K562 (cell line): Measurements from ENCODE around the gene NUP210. TPM values are rescaled to one million over a fixed set of nuclear protein-coding genes. Genes with fewer than 3 reads are reported as not detected.
A peak's percentile ranks its signal among the peaks of the same experiment; 100 is the strongest.

ENCODE experiments used
- ATAC-seq: fragments of 200-7000 bp; cut with Tn5 transposase; 3 replicates; pipeline ENCODE4 v1.9.1; 2020; ENCODE audit warnings: moderate library complexity
- BruUV-seq: library from RNA; stranded (reverse); fragments of 400-500 nt; replicated peaks from 2 replicates; lab custom pipeline; 2021; lab: Mats Ljungman, UMichigan
- CTCF ChIA-PET: fragments of 300-600 bp; formaldehyde crosslinking; extraction: SDS; loops from one replicate; lab custom pipeline; 2021; ENCODE audit warnings: low intra/inter-chr PET ratio; lab: Yijun Ruan, JAX
- POLR2A ChIA-PET: fragments of 300-600, 350-650 bp; sonication (Branson Sonifier 250); formaldehyde crosslinking; extraction: SDS; loops from one replicate; lab custom pipeline; 2021; ENCODE audit warnings: antibody characterized with exemption, inconsistent platforms; lab: Yijun Ruan, JAX
- DNase-seq, 4 experiments: peaks; one replicate each; pipeline versions ENCODE4 v3.0.0 to v3.0.0-alpha.2; 2011 to 2018; ENCODE audit warnings: low spot score in 3 of 4, mixed read lengths in 3 of 4; ENCODE audit errors: extremely low read depth in 1 of 4
- FAIRE-seq: peaks from 2 replicates; lab custom pipeline; 2011; peaks lifted over from hg19 to GRCh38; lab: Jason Lieb, UNC
- H2AFZ ChIP-seq: 2 replicates; pipeline ENCODE4 v1.6.0; 2011; ENCODE audit warnings: low read depth, low read length, control low read depth, inconsistent platforms
- H3K27ac ChIP-seq: fragments of 200-600 bp; 3 replicates; pipeline ENCODE4 v1.8.0; 2011; ENCODE audit warnings: low read depth, mild to moderate bottlenecking, control low read depth, inconsistent platforms, low read length, moderate library complexity, mixed read lengths; ENCODE audit errors: extremely low read depth
- H3K27me3 ChIP-seq, 2 experiments: fragments of 300-600 bp in 1 of 2; 2 replicates in 1 of 2; 3 replicates in 1 of 2; pipeline versions ENCODE4 v1.6.0 to v1.8.0; 2011; ENCODE audit warnings: inconsistent platforms in 2 of 2, low read length in 2 of 2, mild to moderate bottlenecking in 1 of 2, mixed read lengths in 1 of 2, moderate library complexity in 1 of 2; ENCODE audit not compliant: control insufficient read depth in 2 of 2, insufficient read depth in 2 of 2
- H3K36me3 ChIP-seq: fragments of 300-600 bp; 3 replicates; pipeline ENCODE4 v1.8.0; 2011; ENCODE audit warnings: mild to moderate bottlenecking, low read length, inconsistent platforms; ENCODE audit not compliant: control insufficient read depth, insufficient read depth
- H3K4me1 ChIP-seq, 2 experiments: fragments of 200-600 bp in 1 of 2; replicated peaks in 1 of 2; 2 replicates in 1 of 2; 3 replicates in 1 of 2; pipeline versions ENCODE4 v1.5.1 to v1.8.0; 2011; ENCODE audit warnings: inconsistent platforms in 2 of 2, low read length in 2 of 2, mild to moderate bottlenecking in 1 of 2, mixed read lengths in 1 of 2, moderate library complexity in 1 of 2; ENCODE audit not compliant: control insufficient read depth in 2 of 2, insufficient read depth in 2 of 2
- H3K4me2 ChIP-seq: 2 replicates; pipeline ENCODE4 v1.6.1; 2011; ENCODE audit warnings: low read length, control low read depth, inconsistent platforms, mixed read lengths; ENCODE audit not compliant: insufficient read depth
- H3K4me3 ChIP-seq: fragments of 200-600 bp; sonication (generic), shearing (Covaris generic); 2 replicates; pipeline ENCODE4 v1.5.1; 2016; ENCODE audit warnings: control low read depth, inconsistent platforms
- H3K79me2 ChIP-seq: fragments of 200-600 bp; 3 replicates; pipeline ENCODE4 v1.8.0; 2011; ENCODE audit warnings: low read length, inconsistent platforms; ENCODE audit not compliant: control insufficient read depth, insufficient read depth
- H3K9ac ChIP-seq, 2 experiments: 2 replicates each; pipeline versions ENCODE4 v1.6.0 to v1.6.1; 2011; ENCODE audit warnings: low read depth in 2 of 2, low read length in 2 of 2, control low read depth in 1 of 2, inconsistent platforms in 1 of 2, mild to moderate bottlenecking in 1 of 2, mixed read lengths in 1 of 2; ENCODE audit not compliant: insufficient read depth in 1 of 2
- H3K9me1 ChIP-seq: one replicate; pipeline ENCODE4 v1.6.0; 2011; ENCODE audit warnings: inconsistent platforms, mild to moderate bottlenecking, low read length, moderate library complexity; ENCODE audit not compliant: control insufficient read depth, insufficient read depth
- H3K9me3 ChIP-seq: replicated peaks from 2 replicates; pipeline ENCODE4 v1.5.1; 2011; ENCODE audit warnings: low read depth, low read length, inconsistent platforms; ENCODE audit not compliant: control insufficient read depth, insufficient read depth
- H4K20me1 ChIP-seq: replicated peaks from 2 replicates; pipeline ENCODE4 v1.6.1; 2011; ENCODE audit warnings: low read length, inconsistent platforms, mixed read lengths; ENCODE audit not compliant: control insufficient read depth, insufficient read depth
- FOSL1 ChIP-seq: fragments of 200-800 bp; sonication (Bioruptor generic); conservative IDR thresholded peaks from 2 replicates; pipeline ENCODE4 v1.6.1; 2016; ENCODE audit warnings: missing genetic modification characterization, missing compliant biosample characterization
- POLR2G ChIP-seq: fragments of 200-400 bp; formaldehyde crosslinking; IDR thresholded peaks from 2 replicates; pipeline ENCODE4 v1.6.1; 2017; ENCODE audit warnings: low read depth, mild to moderate bottlenecking, antibody characterized with exemption, low read length, moderate library complexity
- PTBP1 ChIP-seq: fragments of 200-400 bp; formaldehyde crosslinking; IDR thresholded peaks from 2 replicates; pipeline ENCODE4 v1.6.1; 2017; ENCODE audit warnings: low read depth, low read length
- WGBS: fragments of 100-300 bp; shearing (Covaris generic); methylation state at CpG from one replicate; pipeline ENCODE4 v1.1.6; 2016; ENCODE audit warnings: low coverage, mixed read lengths; ENCODE audit not compliant: insufficient coverage; ENCODE audit errors: missing lambda C conversion rate; 5-methylcytosine and 5-hydroxymethylcytosine counted together
- in situ Hi-C: fragments of 300-500 bp; cut with MboI; formaldehyde crosslinking; loops from 4 replicates; pipeline ENCODE4 v1.15.0; 2018; ENCODE audit warnings: inconsistent platforms, mixed read lengths
- intact Hi-C: fragments of 100-400 bp; cut with micrococcal nuclease; formaldehyde crosslinking; loops from 2 replicates; pipeline ENCODE4 v1.14.2; 2022
- polyA plus RNA-seq, 8 experiments: library from polyadenylated mRNA; depleted of rRNA in 4 of 8; stranded (reverse) in 5 of 8; unstranded in 3 of 8; fragments of >200 nt; fragmentation: Nextera tagmentation in 2 of 8; fragmentation: Illumina TruSeq in 1 of 8; extraction: Ambion mirVana in 2 of 8; extraction: Trizol in 1 of 8; gene quantifications; 2 replicates each; pipeline versions ENCODE4 v1.2.1 to v1.2.3, GENCODE V29; 2011 to 2014; ENCODE audit warnings: inconsistent platforms in 1 of 8, missing spikeins in 1 of 8
- total RNA-seq, 7 experiments: library from RNA; depleted of rRNA in 6 of 7; stranded (reverse); fragments of >200 nt in 6 of 7; fragmentation: Illumina TruSeq in 2 of 7; extraction: Trizol in 2 of 7; gene quantifications; 2 replicates each; pipeline versions ENCODE4 v1.2.1 to v1.2.3, GENCODE V29; 2011 to 2021; ENCODE audit warnings: low replicate concordance in 1 of 7
- TF ChIP-seq, protein P1 (sequence below): fragments of 450-650 bp; IDR thresholded peaks from 2 replicates; pipeline ENCODE4 v1.6.1; 2017; ENCODE audit warnings: antibody characterized with exemption, mild to moderate bottlenecking

NUP210 gene
- total and polyA plus RNA-seq, 9 of the 15 experiments (the other 6 are each of a cell fraction or from before 2014, with no cell fraction given), result 1.2 to 138 (median 44.0) TPM

- H4K20me1 ChIP-seq, result peaks cover 6% of the 10 kb centered on the region; the same call in 1 of the 2 replicates
- no peak overlapping the region for H3K27ac ChIP-seq
- peaks cover 97% of the 10 kb centered on the region for H3K36me3 ChIP-seq
- H3K27me3 ChIP-seq, result no peaks in the 10 kb centered on the region
- WGBS, result 96% methylated on average over 12 of the region's 14 CpGs
- in situ Hi-C loops, result no loop called here
- H3K9me1 ChIP-seq, result no peaks in the 10 kb centered on the region
- H2AFZ ChIP-seq, result no peak overlapping the region
- H3K4me1 ChIP-seq, result no peaks in the 10 kb centered on the region
- H3K9me3 ChIP-seq, result no peaks in the 10 kb centered on the region
- no peak overlapping the region for H3K4me2 ChIP-seq
- TF ChIP-seq POLR2G, result peak; percentile 48
- TF ChIP-seq PTBP1, result no peak
- no peak for TF ChIP-seq FOSL1 (tag)
- no peak overlapping the region for H3K4me3 ChIP-seq
- no TSS peak for BruUV-seq
- no peaks in the 10 kb centered on the region for H3K79me2 ChIP-seq
- ATAC-seq (no peak), FAIRE-seq (no peak), DNase-seq (no peak)
- intact Hi-C loops, result no loop called here
- CTCF ChIA-PET, result no interaction called here
- H3K9ac ChIP-seq, result no peak overlapping the region
- POLR2A ChIA-PET, result interaction anchor here (1.2 kb wide), 1 partner anchor 22 kb away, joined by 4 read pairs; no protein-coding TSS in a partner anchor
These were observed 43.1 kb downstream of the NUP210 start for GRCh38 chr3:13377021-13377420.

DNA sequence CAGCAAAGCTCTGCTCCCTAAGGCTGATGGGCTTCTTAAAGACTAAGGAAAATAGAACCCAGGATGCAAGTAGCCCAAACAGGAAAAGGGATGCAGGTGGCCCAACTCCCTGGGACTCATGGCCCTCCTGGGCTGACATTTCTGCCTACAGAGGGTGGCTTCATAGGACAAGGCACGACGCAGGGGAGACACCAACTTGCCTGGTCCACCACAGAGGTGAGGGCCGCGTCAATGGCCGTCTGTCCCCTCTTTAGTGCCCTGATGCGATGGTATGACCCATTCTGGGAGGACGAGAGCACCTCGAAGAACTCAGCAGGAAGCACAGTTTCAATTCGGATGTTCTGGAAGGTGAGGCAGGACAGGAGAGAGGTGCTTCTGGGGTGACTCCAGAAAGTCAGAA, 44.0 kb downstream of the NUP210 start:
- H3K9me1 ChIP-seq, result no peaks in the 10 kb centered on the region
- intact Hi-C loops (no loop called here), in situ Hi-C loops (no loop called here)
- H2AFZ ChIP-seq, result no peak overlapping the region
- H3K4me3 ChIP-seq, result no peak overlapping the region
- peaks cover 97% of the 10 kb centered on the region for H3K36me3 ChIP-seq
- no peak overlapping the region for H3K4me2 ChIP-seq
- no peaks in the 10 kb centered on the region for H3K4me1 ChIP-seq
- no peaks in the 10 kb centered on the region for H3K79me2 ChIP-seq
- no peak overlapping the region for H3K27ac ChIP-seq
- ATAC-seq (no peak), FAIRE-seq (no peak), DNase-seq (no peak)
- POLR2A ChIA-PET, result interaction anchor here (0.6 to 1.2 kb wide), 2 partner anchors 22 to 256 kb away, joined by 3 to 4 read pairs; no protein-coding TSS in a partner anchor
- no peaks in the 10 kb centered on the region for H3K27me3 ChIP-seq
- no peaks in the 10 kb centered on the region for H3K9me3 ChIP-seq
- H3K9ac ChIP-seq, result no peak overlapping the region
- TF ChIP-seq, protein P1, sequence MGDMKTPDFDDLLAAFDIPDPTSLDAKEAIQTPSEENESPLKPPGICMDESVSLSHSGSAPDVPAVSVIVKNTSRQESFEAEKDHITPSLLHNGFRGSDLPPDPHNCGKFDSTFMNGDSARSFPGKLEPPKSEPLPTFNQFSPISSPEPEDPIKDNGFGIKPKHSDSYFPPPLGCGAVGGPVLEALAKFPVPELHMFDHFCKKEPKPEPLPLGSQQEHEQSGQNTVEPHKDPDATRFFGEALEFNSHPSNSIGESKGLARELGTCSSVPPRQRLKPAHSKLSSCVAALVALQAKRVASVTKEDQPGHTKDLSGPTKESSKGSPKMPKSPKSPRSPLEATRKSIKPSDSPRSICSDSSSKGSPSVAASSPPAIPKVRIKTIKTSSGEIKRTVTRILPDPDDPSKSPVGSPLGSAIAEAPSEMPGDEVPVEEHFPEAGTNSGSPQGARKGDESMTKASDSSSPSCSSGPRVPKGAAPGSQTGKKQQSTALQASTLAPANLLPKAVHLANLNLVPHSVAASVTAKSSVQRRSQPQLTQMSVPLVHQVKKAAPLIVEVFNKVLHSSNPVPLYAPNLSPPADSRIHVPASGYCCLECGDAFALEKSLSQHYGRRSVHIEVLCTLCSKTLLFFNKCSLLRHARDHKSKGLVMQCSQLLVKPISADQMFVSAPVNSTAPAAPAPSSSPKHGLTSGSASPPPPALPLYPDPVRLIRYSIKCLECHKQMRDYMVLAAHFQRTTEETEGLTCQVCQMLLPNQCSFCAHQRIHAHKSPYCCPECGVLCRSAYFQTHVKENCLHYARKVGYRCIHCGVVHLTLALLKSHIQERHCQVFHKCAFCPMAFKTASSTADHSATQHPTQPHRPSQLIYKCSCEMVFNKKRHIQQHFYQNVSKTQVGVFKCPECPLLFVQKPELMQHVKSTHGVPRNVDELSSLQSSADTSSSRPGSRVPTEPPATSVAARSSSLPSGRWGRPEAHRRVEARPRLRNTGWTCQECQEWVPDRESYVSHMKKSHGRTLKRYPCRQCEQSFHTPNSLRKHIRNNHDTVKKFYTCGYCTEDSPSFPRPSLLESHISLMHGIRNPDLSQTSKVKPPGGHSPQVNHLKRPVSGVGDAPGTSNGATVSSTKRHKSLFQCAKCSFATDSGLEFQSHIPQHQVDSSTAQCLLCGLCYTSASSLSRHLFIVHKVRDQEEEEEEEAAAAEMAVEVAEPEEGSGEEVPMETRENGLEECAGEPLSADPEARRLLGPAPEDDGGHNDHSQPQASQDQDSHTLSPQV, result no peak
- TF ChIP-seq, all 486 proteins: peak for 0
- CTCF ChIA-PET, result no interaction called here
- H4K20me1 ChIP-seq, result peaks cover 6% of the 10 kb centered on the region; the same call in 1 of the 2 replicates
- BruUV-seq, result no TSS peak
- WGBS, result 86% methylated on average over 8 of the region's 9 CpGs
